Ishikawa (cell line): Measurements from ENCODE around the gene DECR2.
A peak's percentile ranks its signal among the peaks of the same experiment; 100 is the strongest.

Experiments
- CEBPB ChIP-seq: IDR thresholded peaks from 2 replicates; pipeline ENCODE4 v1.6.1; 2012
- EP300 ChIP-seq: IDR thresholded peaks from 2 replicates; pipeline ENCODE4 v1.6.1; 2012; ENCODE audit warnings: borderline replicate concordance
- FOXM1 ChIP-seq: IDR thresholded peaks from 2 replicates; pipeline ENCODE4 v1.6.1; 2012; ENCODE audit warnings: low read depth, borderline replicate concordance
- NFIC ChIP-seq: IDR thresholded peaks from 2 replicates; pipeline ENCODE4 v1.6.1; 2012
- RAD21 ChIP-seq: IDR thresholded peaks from 2 replicates; pipeline ENCODE4 v1.6.1; 2012; ENCODE audit warnings: low read depth
- TAF1 ChIP-seq: IDR thresholded peaks from 2 replicates; pipeline ENCODE4 v1.6.1; 2012; ENCODE audit warnings: low read depth, mild to moderate bottlenecking
- YY1 ChIP-seq: IDR thresholded peaks from 2 replicates; pipeline ENCODE4 v1.6.1; 2012; ENCODE audit warnings: low read depth
- TF ChIP-seq, protein P1 (sequence below): IDR thresholded peaks from 2 replicates; pipeline ENCODE4 v1.6.1; 2012
- TF ChIP-seq, protein P2 (sequence below): IDR thresholded peaks from 2 replicates; pipeline ENCODE4 v1.6.1; 2012

DNA sequence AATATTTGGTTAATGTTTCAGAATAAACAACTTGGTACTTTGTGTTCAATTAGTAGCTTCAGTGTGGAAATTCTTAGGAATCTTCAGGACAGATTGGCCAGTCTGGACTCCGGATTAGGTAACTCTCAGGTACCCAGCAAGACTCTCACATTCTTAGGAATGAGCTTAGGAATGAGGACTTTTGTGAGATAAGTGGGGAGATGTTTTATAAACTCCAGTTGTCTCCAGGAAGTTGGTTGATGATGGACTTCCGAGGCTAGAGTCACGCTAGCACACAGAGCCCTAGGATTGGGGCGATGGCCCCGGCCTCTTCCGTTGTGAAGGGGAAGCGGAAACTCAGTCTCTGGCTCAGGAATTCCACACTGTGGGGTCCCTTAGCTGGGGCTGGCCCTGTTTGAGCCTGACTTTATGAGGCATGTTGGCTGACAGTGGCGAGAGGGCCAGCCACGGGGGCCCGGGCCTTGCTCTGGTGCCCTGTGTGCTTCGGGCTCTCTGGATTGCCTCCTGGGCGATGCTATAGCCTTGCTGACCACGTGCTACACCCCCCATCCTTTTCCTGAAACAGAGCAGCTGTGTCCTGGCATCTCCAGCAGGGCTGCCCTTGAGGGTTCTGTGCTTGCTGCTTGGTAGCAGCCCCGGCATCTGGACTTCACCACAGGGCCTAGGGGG lies 56.2 kb downstream of the DECR2 start:
- TF ChIP-seq NFIC (no peak), YY1 (no peak), RAD21 (no peak), TAF1 (no peak), EP300 (no peak), FOXM1 (no peak), CEBPB (no peak)
- TF ChIP-seq, protein P1, sequence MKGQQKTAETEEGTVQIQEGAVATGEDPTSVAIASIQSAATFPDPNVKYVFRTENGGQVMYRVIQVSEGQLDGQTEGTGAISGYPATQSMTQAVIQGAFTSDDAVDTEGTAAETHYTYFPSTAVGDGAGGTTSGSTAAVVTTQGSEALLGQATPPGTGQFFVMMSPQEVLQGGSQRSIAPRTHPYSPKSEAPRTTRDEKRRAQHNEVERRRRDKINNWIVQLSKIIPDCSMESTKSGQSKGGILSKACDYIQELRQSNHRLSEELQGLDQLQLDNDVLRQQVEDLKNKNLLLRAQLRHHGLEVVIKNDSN: no peak
- TF ChIP-seq, protein P2, sequence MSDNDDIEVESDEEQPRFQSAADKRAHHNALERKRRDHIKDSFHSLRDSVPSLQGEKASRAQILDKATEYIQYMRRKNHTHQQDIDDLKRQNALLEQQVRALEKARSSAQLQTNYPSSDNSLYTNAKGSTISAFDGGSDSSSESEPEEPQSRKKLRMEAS: peak; percentile 26; the same call in 1 of the 2 replicates
